ENCODE data around the gene SLC22A13.
"Not testable (repeated sequence)": the region's sequence is repeated elsewhere in the genome, so short reads cannot be mapped to it uniquely, and the experiment has no call there.

SLC22A13 gene

GRCh38 chr3:38307599-38307998 is 42.0 kb downstream of the SLC22A13 start:
- no peak overlapping the region for H3K4me3 ChIP-seq (ENCODE audit: low read length)
- TF ChIP-seq ZNF274 (IDR thresholded peaks at IDR 0.05; ENCODE audit: low read depth, low read length): no peak

GRCh38 chr3:38308456-38308855 is 42.8 kb downstream of the SLC22A13 start:
- no peak overlapping the region for H3K4me3 ChIP-seq (ENCODE audit: low read length)
- no peak for TF ChIP-seq ZNF274 (IDR thresholded peaks at IDR 0.05; ENCODE audit: low read depth, low read length)

DNA sequence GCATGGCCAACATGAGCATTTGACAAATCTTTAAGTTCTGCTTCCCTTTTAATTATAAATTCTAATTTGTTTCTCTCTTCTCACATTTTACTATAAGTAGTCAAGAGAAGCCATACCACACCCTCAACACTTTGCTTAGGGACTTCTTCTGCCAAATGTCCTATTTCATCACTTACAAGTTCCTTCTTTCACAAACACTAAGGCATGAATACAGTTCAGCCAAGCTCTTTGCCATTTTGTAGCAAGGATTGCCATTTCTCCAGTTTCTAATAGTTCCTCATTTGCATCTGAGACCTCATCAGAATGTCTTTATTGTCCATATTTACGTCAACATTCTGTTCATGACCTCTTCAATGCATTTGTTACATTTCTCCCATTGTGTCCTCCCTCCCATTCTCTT is 45.9 kb downstream of the SLC22A13 start:
- H3K4me3 ChIP-seq (ENCODE audit: low read length): no peak overlapping the region
- no peak for TF ChIP-seq ZNF274 (IDR thresholded peaks at IDR 0.05; ENCODE audit: low read depth, low read length)

DNA sequence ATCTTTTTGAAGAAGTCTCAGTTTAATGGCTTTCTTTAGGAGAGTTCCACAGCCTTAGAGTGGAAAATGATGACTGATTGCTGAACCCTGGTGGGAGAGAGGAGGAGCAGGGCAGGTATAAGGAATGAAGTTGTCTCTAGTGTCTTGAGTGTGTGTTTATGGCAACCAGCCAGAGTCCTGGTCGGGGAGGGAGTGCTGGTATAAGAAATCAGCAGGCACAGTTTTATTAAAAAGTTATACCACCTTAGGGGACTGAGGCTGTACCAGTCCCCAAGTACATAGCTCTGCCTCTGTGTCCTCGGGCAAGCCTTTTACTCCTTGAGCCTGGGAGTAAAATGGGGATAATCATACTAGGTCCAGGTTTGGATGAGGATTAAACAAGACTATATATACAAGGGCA is 46.3 kb downstream of the SLC22A13 start:
- H3K4me3 ChIP-seq (ENCODE audit: low read length): no peak overlapping the region
- no peak for TF ChIP-seq ZNF274 (IDR thresholded peaks at IDR 0.05; ENCODE audit: low read depth, low read length)

DNA sequence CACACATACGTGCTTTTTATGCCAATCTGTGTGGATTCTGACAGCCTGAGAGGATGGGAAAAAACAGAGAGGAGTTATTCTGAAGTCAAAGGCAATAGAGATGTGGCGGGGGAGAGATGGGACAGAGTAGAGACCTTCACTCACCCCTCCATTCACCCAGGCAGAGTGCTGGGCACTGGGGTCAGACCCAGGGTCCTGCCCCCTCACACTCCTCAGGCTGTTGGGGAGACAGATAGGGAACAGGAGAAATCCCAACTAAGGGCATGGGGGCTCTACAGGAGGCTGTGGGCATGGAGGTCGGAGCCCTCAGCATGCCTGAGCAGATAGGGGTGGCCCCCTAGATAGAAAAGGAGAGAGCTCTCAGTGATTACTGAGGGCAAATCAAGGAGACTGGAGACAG is 46.7 kb downstream of the SLC22A13 start:
- TF ChIP-seq ZNF274 (IDR thresholded peaks at IDR 0.05; ENCODE audit: low read depth, low read length): no peak
- H3K4me3 ChIP-seq (ENCODE audit: low read length): no peak overlapping the region

DNA sequence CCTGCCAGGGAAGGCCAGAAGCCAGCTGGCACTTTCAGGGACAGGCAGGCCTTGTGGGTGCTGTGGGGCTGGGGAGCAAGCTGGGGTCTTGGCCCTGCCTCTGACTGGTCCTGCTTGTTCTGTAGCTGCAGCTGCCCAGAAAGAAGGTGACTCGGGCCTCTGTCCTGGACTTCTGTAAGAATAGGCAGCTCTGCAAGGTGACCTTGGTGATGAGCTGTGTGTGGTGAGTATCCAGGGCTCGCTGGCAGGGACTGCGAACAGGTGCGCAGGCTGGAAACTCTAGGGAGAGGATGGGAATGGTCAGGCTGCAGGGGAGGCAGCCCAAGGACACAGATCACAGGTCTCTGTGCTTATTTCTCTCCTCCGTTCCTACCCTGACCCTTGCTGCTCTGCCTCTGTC is 47.7 kb downstream of the SLC22A13 start:
- no peak overlapping the region for H3K4me3 ChIP-seq (ENCODE audit: low read length)
- TF ChIP-seq ZNF274 (IDR thresholded peaks at IDR 0.05; ENCODE audit: low read depth, low read length): no peak

DNA sequence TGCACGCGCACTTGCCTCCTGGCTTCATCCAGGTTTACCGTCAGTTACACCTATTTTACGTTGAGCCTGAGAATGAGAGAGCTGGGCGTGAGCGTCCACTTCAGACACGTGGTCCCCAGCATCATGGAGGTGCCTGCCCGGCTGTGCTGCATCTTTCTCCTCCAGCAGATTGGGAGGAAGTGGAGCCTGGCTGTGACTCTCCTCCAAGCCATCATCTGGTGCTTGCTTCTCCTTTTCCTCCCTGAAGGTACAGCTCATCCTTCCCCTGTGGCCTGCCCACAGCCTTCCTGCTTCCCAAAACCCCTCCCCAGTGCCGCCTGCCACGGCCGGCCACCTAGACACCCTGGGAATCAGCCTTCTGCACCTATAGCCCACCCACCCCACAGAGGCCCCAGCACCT is 48.1 kb downstream of the SLC22A13 start:
- no peak for TF ChIP-seq ZNF274 (IDR thresholded peaks at IDR 0.05; ENCODE audit: low read depth, low read length)

DNA sequence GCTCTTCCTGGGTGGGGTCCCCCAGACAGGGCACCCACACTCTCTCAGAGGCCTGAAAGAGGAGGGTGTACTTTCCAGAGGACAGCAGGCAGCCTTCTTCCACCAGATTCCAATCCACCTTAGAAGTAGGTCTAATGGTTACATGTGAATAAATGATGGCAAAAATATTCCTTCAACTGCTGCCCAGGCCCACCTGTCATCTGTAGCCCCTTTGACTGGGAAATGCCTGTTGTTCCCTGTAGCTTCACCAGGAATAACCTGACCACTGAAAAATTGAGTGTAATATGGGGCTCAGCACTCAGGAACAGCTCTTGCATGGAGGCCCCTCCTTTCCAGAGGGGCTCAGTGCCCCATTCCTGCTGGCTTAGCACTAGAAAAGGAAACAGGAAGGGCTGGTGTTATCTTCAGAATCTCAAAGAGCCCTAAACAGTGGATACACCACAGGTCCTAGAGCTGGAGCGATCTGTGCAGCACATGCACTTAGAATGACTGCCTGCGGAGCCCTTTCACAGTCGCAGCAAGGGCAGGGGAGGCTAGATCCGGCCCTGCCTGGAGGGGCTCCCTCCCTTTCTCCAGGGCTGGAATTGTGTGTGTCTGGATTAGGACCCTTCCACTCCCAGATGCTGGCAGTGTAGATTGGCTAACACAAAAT is 48.6 kb downstream of the SLC22A13 start:
- no peak overlapping the region for H3K4me3 ChIP-seq (ENCODE audit: low read length)
- no peak for TF ChIP-seq ZNF274 (IDR thresholded peaks at IDR 0.05; ENCODE audit: low read depth, low read length)

More for the DNA sequence above, 48.1 kb downstream of the SLC22A13 start:
- H3K4me3 ChIP-seq (ENCODE audit: low read length): no peak overlapping the region

- no peak for TF ChIP-seq ZNF274 (IDR thresholded peaks at IDR 0.05; ENCODE audit: low read depth, low read length)
- no peak overlapping the region for H3K4me3 ChIP-seq (ENCODE audit: low read length)
Measured at GRCh38 chr3:38314764-38315487, 49.3 kb downstream of the SLC22A13 start.

GRCh38 chr3:38315488-38316230 is 50.0 kb downstream of the SLC22A13 start:
- TF ChIP-seq ZNF274 (IDR thresholded peaks at IDR 0.05; ENCODE audit: low read depth, low read length): no peak
- no peak overlapping the region for H3K4me3 ChIP-seq (ENCODE audit: low read length)

DNA sequence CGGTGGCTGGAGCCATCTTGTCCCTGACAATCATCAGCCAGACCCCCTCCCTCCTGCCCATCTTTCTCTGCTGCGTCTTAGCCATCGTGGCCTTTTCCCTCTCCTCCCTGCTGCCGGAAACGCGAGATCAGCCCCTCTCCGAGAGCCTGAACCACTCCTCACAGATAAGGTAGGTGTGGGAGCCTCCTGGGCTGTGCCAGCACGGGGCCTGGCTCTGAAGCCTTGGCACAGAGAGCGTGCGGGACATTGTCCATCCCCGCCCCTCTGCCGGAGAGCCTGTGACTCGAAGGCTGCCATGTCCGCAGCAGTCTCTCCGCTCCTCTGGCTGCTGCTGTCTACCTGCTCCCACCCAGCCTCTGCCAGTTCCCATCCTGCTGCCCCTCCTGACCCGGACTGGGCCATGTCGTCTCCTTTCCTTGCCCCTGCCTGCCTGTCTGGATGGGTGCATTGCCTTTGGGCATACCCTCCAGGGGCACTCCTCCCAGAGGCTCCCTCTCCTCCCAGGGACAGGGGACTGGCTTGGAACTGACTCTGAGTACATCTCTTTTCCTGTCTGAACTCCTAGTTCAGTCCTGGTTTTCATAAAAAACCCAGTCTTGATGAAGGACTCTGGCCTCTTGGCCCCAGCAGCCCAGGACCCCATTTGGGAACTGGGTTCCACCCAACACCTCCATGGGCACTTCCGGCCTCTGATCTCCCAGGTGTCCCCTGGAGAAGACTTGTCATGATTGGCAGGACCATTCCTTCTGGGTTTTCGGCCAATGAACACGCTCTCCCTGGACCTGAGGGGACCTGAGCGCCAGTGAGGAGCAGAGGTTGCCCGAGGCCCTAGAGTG is 51.0 kb downstream of the SLC22A13 start:
- TF ChIP-seq ZNF274 (IDR thresholded peaks at IDR 0.05; ENCODE audit: low read depth, low read length): no peak
- no peak overlapping the region for H3K4me3 ChIP-seq (ENCODE audit: low read length)

GRCh38 chr3:38317192-38317759 is 51.7 kb downstream of the SLC22A13 start:
- H3K4me3 ChIP-seq (ENCODE audit: low read length): no peak overlapping the region
- TF ChIP-seq ZNF274 (IDR thresholded peaks at IDR 0.05; ENCODE audit: low read depth, low read length): no peak

GRCh38 chr3:38318766-38319671 is 53.4 kb downstream of the SLC22A13 start:
- no peak overlapping the region for H3K4me3 ChIP-seq (ENCODE audit: low read length)
- no peak for TF ChIP-seq ZNF274 (IDR thresholded peaks at IDR 0.05; ENCODE audit: low read depth, low read length)

- not testable (repeated sequence) for H3K4me3 ChIP-seq (ENCODE audit: low read length)
Measured at GRCh38 chr3:38320638-38321037, 55.0 kb downstream of the SLC22A13 start.
